GM12878 (cell line): ENCODE results near the gene TSHZ3. TPM values are rescaled to one million over a fixed set of nuclear protein-coding genes. Genes with fewer than 3 reads are reported as not detected.

Experiments
- ATAC-seq: fragments of 200-7000 bp; cut with Tn5 transposase; 3 replicates; pipeline ENCODE4 v1.9.1; 2020; ENCODE audit warnings: mild to moderate bottlenecking, moderate library complexity
- BruUV-seq: library from RNA; stranded (reverse); fragments of 400-500 nt; replicated peaks from 2 replicates; lab custom pipeline; 2021; lab: Mats Ljungman, UMichigan
- CTCF ChIA-PET: fragments of 300-600 bp; sonication (Branson Sonifier 250); formaldehyde crosslinking; extraction: SDS; loops from one replicate; lab custom pipeline; 2021; ENCODE audit warnings: inconsistent platforms; lab: Yijun Ruan, JAX
- POLR2A ChIA-PET: fragments of 350-600 bp; formaldehyde crosslinking; extraction: SDS; loops from one replicate; lab custom pipeline; 2021; ENCODE audit warnings: inconsistent platforms; lab: Charles Lee
- RAD21 ChIA-PET: fragments of 300-600 bp; sonication (Branson Sonifier 250); formaldehyde crosslinking; loops from one replicate; lab custom pipeline; 2023; ENCODE audit warnings: antibody characterized with exemption; ENCODE audit not compliant: unreplicated experiment; lab: Charles Lee
- SMC1A ChIA-PET: fragments of 300-600 bp; sonication (Branson Sonifier 250); formaldehyde crosslinking; loops from one replicate; lab custom pipeline; 2023; ENCODE audit not compliant: unreplicated experiment, uncharacterized antibody; lab: Charles Lee
- DNase-seq: peaks from one replicate; pipeline ENCODE4 v3.0.0-alpha.2; 2011; ENCODE audit warnings: low read depth, low spot score
- FAIRE-seq: peaks from 3 replicates; lab custom pipeline; 2011; peaks lifted over from hg19 to GRCh38; lab: Jason Lieb, UNC
- H2AFZ ChIP-seq: 2 replicates; pipeline ENCODE4 v1.6.0; 2011; ENCODE audit warnings: low read depth, low read length, control low read depth; ENCODE audit not compliant: control insufficient read depth
- H3K27ac ChIP-seq: 2 replicates; pipeline ENCODE4 v1.5.1; 2011; ENCODE audit warnings: control low read depth; ENCODE audit not compliant: control insufficient read depth, insufficient read depth
- H3K27me3 ChIP-seq, 2 experiments: replicated peaks in 1 of 2; 2 replicates each; pipeline versions ENCODE4 v1.6.0 to v1.6.1; 2011; ENCODE audit warnings: low read length in 1 of 2; ENCODE audit not compliant: control insufficient read depth in 2 of 2, insufficient read depth in 2 of 2
- H3K36me3 ChIP-seq, 2 experiments: 2 replicates each; pipeline ENCODE4 v1.5.1; 2011; ENCODE audit warnings: low read length in 1 of 2; ENCODE audit not compliant: control insufficient read depth in 2 of 2, insufficient read depth in 2 of 2
- H3K4me1 ChIP-seq: 2 replicates; pipeline ENCODE4 v1.6.1; 2011; ENCODE audit warnings: mild to moderate bottlenecking, low read length, moderate library complexity, mixed read lengths; ENCODE audit not compliant: control insufficient read depth, insufficient read depth
- H3K4me2 ChIP-seq: 2 replicates; pipeline ENCODE4 v1.6.0; 2011; ENCODE audit warnings: control low read depth; ENCODE audit not compliant: control insufficient read depth, insufficient read depth
- H3K4me3 ChIP-seq: fragments of 200-600 bp; sonication (generic); 2 replicates; pipeline ENCODE4 v1.5.1; 2016
- H3K79me2 ChIP-seq: 2 replicates; pipeline ENCODE4 v1.6.0; 2011; ENCODE audit warnings: low read length; ENCODE audit not compliant: control insufficient read depth, insufficient read depth
- H3K9ac ChIP-seq: 2 replicates; pipeline ENCODE4 v1.8.0; 2011; ENCODE audit warnings: low read length, control low read depth, mixed read lengths; ENCODE audit not compliant: control insufficient read depth, insufficient read depth
- H3K9me3 ChIP-seq: replicated peaks from 3 replicates; pipeline ENCODE4 v1.5.1; 2011; ENCODE audit warnings: mild to moderate bottlenecking, low read length; ENCODE audit not compliant: control insufficient read depth, insufficient read depth
- H4K20me1 ChIP-seq: 2 replicates; pipeline ENCODE4 v1.6.0; 2011; ENCODE audit not compliant: control insufficient read depth, insufficient read depth
- BCLAF1 ChIP-seq: fragments of 450-650 bp; IDR thresholded peaks from 2 replicates; pipeline ENCODE4 v1.6.1; 2017; ENCODE audit warnings: antibody characterized with exemption, mild to moderate bottlenecking, moderate library complexity
- EP300 ChIP-seq, 2 experiments: fragments of 150-350 bp in 1 of 2; IDR thresholded peaks; 2 replicates each; pipeline ENCODE4 v1.6.1; 2011 to 2012; ENCODE audit warnings: low read depth in 2 of 2, low read length in 2 of 2, borderline replicate concordance in 1 of 2, improper control_type of control experiment in 1 of 2, inconsistent platforms in 1 of 2; ENCODE audit not compliant: control insufficient read depth in 1 of 2
- MYB ChIP-seq: fragments of 150-350 bp; IDR thresholded peaks from 2 replicates; pipeline ENCODE4 v1.6.1; 2014; ENCODE audit warnings: mild to moderate bottlenecking, low read depth, low read length, borderline replicate concordance
- NR2C1 ChIP-seq: fragments of 450-650 bp; IDR thresholded peaks from 2 replicates; pipeline ENCODE4 v1.6.1; 2017; ENCODE audit warnings: antibody characterized with exemption, mild to moderate bottlenecking, moderate library complexity
- REST ChIP-seq: IDR thresholded peaks from 2 replicates; pipeline ENCODE4 v1.6.1; 2012; ENCODE audit warnings: mild to moderate bottlenecking, low read depth, low read length
- WGBS: methylation state at CpG from one replicate; pipeline ENCODE4 v1.1.6; 2016; ENCODE audit warnings: low lambda C conversion rate; ENCODE audit not compliant: insufficient replicate concordance, insufficient coverage; ENCODE audit errors: missing lambda C conversion rate; 5-methylcytosine and 5-hydroxymethylcytosine counted together
- in situ Hi-C: fragments of 300-500 bp; cut with MboI; formaldehyde crosslinking; loops from 9 replicates; pipeline ENCODE4 v1.14.3; 2018; ENCODE audit warnings: mixed read lengths
- intact Hi-C: fragments of 100-400 bp; cut with micrococcal nuclease; formaldehyde crosslinking; loops from one replicate; pipeline ENCODE4 v1.14.2; 2022; ENCODE audit not compliant: unreplicated experiment
- polyA plus RNA-seq, 11 experiments: library from polyadenylated mRNA; depleted of rRNA in 4 of 11; unstranded in 6 of 11; stranded (reverse) in 5 of 11; fragments of >200 nt; fragmentation: Nextera tagmentation in 4 of 11; fragmentation: Illumina TruSeq in 1 of 11; extraction: Ambion mirVana in 4 of 11; extraction: Trizol in 1 of 11; gene quantifications; 1 replicate in 1 of 11; 2 replicates in 10 of 11; pipeline versions ENCODE4 v1.2.1 to v1.2.3, GENCODE V29; 2011 to 2016; ENCODE audit warnings: inconsistent platforms in 2 of 11, missing spikeins in 2 of 11, low read depth in 1 of 11
- total RNA-seq, 4 experiments: library from RNA; depleted of rRNA in 3 of 4; stranded (reverse); fragments of >200 nt in 3 of 4; fragmentation: Illumina TruSeq in 1 of 4; extraction: Trizol in 1 of 4; gene quantifications; 2 replicates each; pipeline versions ENCODE4 v1.2.1 to v1.2.3, GENCODE V29; 2013 to 2021

The TSHZ3 gene
- total and polyA plus RNA-seq, 10 of the 15 experiments (the other 5 are each of a cell fraction or from before 2014, with no cell fraction given) = 0.23 TPM; not detected in 9

GRCh38 chr19:31264041-31264778 is 85.0 kb downstream of the TSHZ3 start:
- no peaks in the 10 kb centered on the region; the same call in 2 of the 3 replicates for H3K9me3 ChIP-seq
- TF ChIP-seq NR2C1 (no peak), BCLAF1 (no peak), MYB (no peak), REST (no peak), EP300 (IDR thresholded peaks at IDR 0.05; ENCODE audit: borderline replicate concordance in 1 of 2, control insufficient read depth in 1 of 2, low read depth in 2 of 2, low read length in 2 of 2) (no peak)
- no peaks in the 10 kb centered on the region for H3K36me3 ChIP-seq
- no peaks in the 10 kb centered on the region for H4K20me1 ChIP-seq
- no peaks in the 10 kb centered on the region for H3K79me2 ChIP-seq
- H3K4me3 ChIP-seq = no peak overlapping the region
- ChIA-PET SMC1A (no interaction called here), RAD21 (no interaction called here), POLR2A (no interaction called here), CTCF (no interaction called here)
- H3K27ac ChIP-seq = no peak overlapping the region
- no peak overlapping the region for H3K9ac ChIP-seq
- in situ Hi-C loops (no loop called here), intact Hi-C loops (no loop called here)
- BruUV-seq = no TSS peak
- H3K4me1 ChIP-seq = no peaks in the 10 kb centered on the region
- no peaks in the 10 kb centered on the region for H3K27me3 ChIP-seq
- no peak for DNase-seq
- no peak overlapping the region for H2AFZ ChIP-seq
- WGBS = 28% methylated on average over 9 of the region's 9 CpGs
- no peak overlapping the region for H3K4me2 ChIP-seq
- no peak for ATAC-seq
- no peak for FAIRE-seq
